GM18858 (cell line): ENCODE data around the gene NME7.
A peak's percentile ranks its signal among the peaks of the same experiment; 100 is the strongest.
"Not testable (repeated sequence)": the region's sequence is repeated elsewhere in the genome, so short reads cannot be mapped to it uniquely, and the experiment has no call there.

ENCODE experiments used
- ATAC-seq: cut with Tn5 transposase; IDR thresholded peaks from one replicate; pipeline ENCODE4 v1.9.1; 2021; ENCODE audit not compliant: unreplicated experiment

NME7 gene

DNA sequence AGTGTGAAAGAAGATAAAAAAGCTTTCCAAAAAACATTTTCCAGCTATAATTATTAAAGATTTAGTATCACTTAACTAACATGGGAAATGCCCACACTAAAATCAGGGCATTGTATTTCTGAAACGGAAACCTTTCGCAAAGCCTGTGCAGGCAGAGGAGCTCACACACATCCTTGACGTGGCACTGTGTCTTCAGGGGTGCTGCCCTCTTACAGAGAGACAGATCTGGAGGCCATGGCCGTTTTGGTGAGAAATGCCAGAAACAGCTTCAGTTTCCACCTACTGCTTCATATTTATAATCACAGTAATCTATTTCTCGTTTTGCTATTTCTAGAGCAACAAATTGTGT lies 234.4 kb downstream of the NME7 start:
- no peak for ATAC-seq

DNA sequence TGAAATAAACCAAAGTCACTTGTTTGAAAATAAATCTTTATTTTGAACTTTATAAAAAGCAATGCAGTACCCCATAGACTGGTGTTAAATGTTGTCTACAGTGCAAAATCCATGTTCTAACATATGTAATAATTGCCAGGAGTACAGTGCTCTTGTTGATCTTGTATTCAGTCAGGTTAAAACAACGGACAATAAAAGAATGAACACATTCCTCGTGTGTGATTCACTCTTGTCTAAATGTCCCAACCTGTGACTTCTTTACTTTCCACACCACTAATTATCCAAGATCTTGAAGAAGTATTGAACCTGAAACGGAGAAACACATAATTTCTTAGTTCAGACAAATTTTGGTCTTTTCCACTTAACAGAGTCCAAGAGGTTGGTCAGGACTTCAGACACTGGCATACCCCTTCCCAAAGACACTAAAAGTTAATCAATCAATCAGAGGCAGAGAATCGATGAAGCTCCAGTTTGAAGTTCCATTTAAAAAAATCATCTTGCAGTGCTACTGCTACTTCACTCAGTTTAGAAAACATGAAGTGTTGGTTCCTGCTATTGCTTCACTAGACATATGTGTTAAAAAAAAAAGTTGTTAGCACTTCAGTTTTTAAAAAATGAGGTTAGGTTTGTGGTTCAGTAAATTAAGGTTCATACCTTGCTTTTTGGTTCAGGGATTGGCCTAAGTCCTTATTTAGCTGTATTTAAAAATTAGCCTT lies 234.9 kb downstream of the NME7 start:
- no peak for ATAC-seq

DNA sequence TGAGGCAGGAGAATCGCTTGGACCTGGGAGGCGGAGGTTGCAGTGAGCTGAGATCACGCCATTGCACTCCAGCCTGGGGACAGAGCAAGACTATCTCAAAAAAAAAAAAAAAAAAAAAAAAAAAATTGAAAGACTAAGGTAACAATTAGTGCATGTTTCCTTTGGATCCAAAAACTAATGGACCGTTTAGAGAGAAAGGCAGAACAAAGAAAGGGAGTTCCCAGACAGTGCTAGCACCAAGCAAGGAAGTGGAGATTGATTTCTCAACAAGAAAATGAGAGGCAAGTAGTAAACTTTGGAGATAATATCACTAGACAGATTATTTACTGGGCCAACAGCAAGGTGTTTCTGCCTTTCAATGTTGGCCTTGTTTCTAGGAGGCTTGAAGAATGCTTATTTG lies 236.9 kb downstream of the NME7 start:
- ATAC-seq = no peak

GRCh38 chr1:169129109-169129784 lies 238.3 kb downstream of the NME7 start:
- no peak for ATAC-seq

- ATAC-seq = no peak
Observed at GRCh38 chr1:169128562-169128961, 239.0 kb downstream of the NME7 start.

DNA sequence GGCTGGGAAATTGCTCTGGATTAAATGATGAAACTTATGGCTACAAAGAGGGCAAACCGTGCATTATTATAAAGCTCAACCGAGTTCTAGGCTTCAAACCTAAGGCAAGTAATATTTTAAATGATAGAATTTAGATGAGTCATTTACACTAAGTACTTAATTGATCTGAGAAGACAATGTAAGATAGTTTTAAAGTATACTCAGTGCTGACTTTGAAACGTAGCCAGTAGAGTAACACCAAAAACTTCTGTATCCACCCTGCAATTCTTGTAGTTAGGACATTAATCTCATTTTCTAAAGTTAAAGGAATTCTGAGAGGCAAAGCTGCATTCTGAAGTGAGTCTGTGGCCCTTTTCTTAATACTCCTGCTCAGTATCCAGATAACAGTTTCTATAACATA lies 240.3 kb downstream of the NME7 start:
- no peak for ATAC-seq

- no peak for ATAC-seq
Observed at GRCh38 chr1:169126335-169126734, 241.3 kb downstream of the NME7 start.

GRCh38 chr1:169125597-169125996 lies 242.0 kb downstream of the NME7 start:
- not testable (repeated sequence) for ATAC-seq

DNA sequence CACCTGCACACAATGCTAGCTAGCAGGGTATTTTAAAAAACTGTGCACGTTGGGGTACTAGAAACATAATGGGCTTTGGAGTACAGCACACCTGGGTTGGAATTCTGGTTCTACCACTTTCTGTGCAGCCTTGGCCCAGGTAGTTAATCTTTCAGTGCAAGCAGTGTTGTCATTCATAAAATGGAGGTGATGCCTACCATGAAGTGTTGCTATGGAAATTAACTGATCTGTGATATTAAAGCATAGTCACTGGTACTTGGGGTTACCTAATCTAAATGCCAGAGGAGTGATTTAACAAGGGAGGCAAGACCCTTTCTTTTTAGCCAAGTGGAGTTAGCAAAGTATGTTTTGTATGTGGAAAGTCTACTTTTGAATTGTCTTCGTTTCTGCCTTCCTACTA lies 243.1 kb downstream of the NME7 start:
- no peak for ATAC-seq

DNA sequence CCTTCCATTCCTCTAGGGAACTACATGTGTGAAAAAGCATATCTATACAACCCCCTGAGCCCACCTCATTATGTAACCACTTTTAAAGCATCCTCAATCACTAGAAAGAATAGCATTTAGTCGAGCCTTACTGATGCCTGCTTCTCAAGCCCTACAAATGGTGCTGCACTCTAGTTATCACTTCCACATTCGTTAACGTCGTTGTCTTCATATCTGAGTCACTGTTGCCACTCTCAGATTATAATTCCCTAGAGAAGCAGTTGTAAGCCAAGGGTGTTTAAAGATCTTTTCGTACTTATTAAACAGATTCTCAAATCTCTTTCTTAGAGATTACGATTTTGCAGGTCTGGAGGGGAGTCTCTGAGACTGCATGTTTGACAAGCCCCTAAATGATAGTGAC lies 244.6 kb downstream of the NME7 start:
- peak; percentile 58 for ATAC-seq

- no peak for ATAC-seq
Observed at GRCh38 chr1:169121146-169121923, 246.3 kb downstream of the NME7 start.

DNA sequence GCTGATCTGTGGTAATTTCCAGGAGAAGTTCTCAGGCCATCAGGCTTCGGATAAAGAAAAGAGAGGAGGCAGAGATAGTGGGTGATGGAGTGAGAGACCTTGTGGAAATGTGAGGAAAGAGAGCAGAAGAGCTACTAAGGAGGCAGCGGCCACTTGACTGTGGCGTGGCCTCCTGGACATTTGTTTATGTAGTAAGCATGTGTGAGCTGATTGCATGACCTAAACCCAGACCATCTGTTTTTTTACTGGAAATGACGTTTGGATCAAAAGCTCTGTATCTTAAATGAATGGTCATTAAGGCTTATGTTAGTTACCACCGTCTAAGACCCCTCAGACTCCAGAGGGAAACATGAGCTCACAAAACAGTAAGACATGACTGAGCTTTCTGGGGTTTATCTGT lies 247.5 kb downstream of the NME7 start:
- no peak for ATAC-seq

- no peak for ATAC-seq
Observed at GRCh38 chr1:169119405-169119804, 248.2 kb downstream of the NME7 start.

- ATAC-seq = no peak
Observed at GRCh38 chr1:169118227-169118626, 249.4 kb downstream of the NME7 start.

- no peak for ATAC-seq
Observed at GRCh38 chr1:169117599-169117998, 250.0 kb downstream of the NME7 start.

GRCh38 chr1:169117014-169117413 lies 250.6 kb downstream of the NME7 start:
- no peak for ATAC-seq

GRCh38 chr1:169115891-169116585 lies 251.6 kb downstream of the NME7 start:
- no peak for ATAC-seq

GRCh38 chr1:169113613-169114119 lies 253.9 kb downstream of the NME7 start:
- ATAC-seq = no peak

- ATAC-seq = no peak
Observed at GRCh38 chr1:169112241-169112640, 255.4 kb downstream of the NME7 start.

DNA sequence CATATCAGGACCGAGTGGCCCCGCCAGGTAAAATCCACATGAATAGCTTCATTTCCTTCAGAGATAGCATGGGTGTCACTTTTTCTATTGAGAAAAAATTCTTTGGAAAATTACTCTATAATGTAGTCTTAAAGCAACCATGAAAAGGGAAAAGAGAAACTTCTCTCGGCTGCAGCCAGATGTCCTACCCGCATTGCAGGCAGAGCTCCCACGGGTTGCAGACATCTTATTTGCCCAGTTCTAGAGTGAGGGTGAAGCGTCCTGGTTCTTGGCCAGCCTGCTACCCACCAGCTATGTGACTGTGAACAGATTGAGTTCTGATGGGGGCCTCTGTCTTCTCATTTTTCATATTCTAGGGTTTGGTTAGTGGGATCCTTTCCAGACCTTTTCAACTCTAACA lies 256.1 kb downstream of the NME7 start:
- ATAC-seq = no peak
